DND-41 (cell line): ENCODE measurements around the gene NRGN.

Experiments
- EZH2 ChIP-seq: IDR thresholded peaks from 3 replicates; pipeline ENCODE4 v1.6.1; 2012; ENCODE audit warnings: borderline replicate concordance, low read depth, mild to moderate bottlenecking, moderate library complexity, low read length, inconsistent platforms; ENCODE audit not compliant: severe bottlenecking
- TF ChIP-seq, protein P1 (sequence below): IDR thresholded peaks from 2 replicates; pipeline ENCODE4 v1.5.1; 2012; ENCODE audit warnings: borderline replicate concordance, low read length, moderate library complexity, mild to moderate bottlenecking; ENCODE audit not compliant: poor library complexity, severe bottlenecking; ENCODE audit errors: extremely low read depth

DNA sequence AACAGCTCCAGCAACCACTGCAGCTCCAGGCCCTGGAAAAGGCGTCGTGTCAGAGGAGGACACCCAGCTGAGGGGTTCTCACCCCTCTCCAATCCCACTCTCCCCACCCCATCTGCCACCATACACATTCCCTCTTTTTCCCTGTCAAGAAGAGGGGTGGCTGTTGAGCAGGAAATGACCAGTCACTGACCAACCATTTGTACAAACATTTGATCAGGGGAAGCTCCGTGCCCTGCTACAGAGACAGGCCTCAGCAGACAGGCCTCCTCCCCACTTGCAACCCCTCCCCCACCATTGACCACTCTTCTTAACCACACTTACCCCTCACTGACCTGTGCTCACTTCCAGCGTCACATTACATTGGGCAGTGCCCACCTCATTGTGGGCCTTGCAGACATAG lies 14.6 kb downstream of the NRGN start:
- TF ChIP-seq, protein P1, sequence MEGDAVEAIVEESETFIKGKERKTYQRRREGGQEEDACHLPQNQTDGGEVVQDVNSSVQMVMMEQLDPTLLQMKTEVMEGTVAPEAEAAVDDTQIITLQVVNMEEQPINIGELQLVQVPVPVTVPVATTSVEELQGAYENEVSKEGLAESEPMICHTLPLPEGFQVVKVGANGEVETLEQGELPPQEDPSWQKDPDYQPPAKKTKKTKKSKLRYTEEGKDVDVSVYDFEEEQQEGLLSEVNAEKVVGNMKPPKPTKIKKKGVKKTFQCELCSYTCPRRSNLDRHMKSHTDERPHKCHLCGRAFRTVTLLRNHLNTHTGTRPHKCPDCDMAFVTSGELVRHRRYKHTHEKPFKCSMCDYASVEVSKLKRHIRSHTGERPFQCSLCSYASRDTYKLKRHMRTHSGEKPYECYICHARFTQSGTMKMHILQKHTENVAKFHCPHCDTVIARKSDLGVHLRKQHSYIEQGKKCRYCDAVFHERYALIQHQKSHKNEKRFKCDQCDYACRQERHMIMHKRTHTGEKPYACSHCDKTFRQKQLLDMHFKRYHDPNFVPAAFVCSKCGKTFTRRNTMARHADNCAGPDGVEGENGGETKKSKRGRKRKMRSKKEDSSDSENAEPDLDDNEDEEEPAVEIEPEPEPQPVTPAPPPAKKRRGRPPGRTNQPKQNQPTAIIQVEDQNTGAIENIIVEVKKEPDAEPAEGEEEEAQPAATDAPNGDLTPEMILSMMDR: no peak
- no peak for TF ChIP-seq EZH2
